ENCODE measurements around the gene PREX1.

PREX1 gene

GRCh38 chr20:48855046-48855445, 27.2 kb upstream of the PREX1 start:
- DNase-seq (ENCODE audit: low spot score), result no peak
- ChIA-PET CTCF (no interaction called here), POLR2A (ENCODE audit: low non-redundant PET) (no interaction called here)
- H3K27ac ChIP-seq, result no peak overlapping the region
- TF ChIP-seq, protein P1, sequence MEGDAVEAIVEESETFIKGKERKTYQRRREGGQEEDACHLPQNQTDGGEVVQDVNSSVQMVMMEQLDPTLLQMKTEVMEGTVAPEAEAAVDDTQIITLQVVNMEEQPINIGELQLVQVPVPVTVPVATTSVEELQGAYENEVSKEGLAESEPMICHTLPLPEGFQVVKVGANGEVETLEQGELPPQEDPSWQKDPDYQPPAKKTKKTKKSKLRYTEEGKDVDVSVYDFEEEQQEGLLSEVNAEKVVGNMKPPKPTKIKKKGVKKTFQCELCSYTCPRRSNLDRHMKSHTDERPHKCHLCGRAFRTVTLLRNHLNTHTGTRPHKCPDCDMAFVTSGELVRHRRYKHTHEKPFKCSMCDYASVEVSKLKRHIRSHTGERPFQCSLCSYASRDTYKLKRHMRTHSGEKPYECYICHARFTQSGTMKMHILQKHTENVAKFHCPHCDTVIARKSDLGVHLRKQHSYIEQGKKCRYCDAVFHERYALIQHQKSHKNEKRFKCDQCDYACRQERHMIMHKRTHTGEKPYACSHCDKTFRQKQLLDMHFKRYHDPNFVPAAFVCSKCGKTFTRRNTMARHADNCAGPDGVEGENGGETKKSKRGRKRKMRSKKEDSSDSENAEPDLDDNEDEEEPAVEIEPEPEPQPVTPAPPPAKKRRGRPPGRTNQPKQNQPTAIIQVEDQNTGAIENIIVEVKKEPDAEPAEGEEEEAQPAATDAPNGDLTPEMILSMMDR (conservative IDR thresholded peaks at IDR 0.05; ENCODE audit: low read depth), result no peak

DNA sequence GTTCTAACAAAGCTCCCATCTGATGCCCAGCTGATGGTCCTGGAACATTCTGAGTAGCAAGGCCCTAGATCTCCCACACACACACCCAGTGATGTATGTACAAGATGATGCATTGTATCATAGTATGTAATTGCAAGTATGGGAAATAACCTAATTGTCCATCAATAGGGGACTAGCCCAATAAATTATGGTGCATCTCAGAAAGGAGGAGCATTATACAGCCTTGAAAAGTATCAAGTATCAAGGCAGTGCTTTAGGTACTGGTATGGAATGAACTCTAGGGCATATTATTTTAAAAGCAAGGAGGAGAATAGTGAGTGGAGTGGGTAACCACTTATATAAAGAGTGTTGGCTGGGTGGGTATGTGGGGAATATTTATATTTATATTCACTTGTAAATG, 24.8 kb upstream of the PREX1 start:
- ChIA-PET POLR2A (ENCODE audit: low non-redundant PET) (no interaction called here), CTCF (no interaction called here)
- TF ChIP-seq, protein P1 (conservative IDR thresholded peaks at IDR 0.05; ENCODE audit: low read depth), result no peak
- H3K27ac ChIP-seq, result no peak overlapping the region
- no peak for DNase-seq (ENCODE audit: low spot score)

DNA sequence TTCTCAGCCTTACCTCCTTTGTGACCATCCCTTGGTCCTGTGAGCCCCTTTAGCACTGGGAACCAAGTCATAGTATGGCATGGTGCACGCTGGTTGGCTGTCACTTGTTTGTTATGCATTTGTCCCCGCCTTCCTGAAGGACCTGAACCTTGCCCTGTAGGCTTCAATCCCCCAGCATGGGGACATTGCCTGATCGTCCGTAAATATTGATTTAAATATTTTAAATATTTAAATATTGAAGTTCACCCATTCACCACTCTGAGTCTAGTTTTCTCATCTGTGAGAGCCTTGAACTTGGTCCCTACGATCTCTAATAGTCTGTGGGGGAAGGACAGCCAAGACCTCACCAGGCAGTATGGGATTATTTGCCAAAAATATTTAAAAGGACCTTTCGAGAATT, 23.8 kb upstream of the PREX1 start:
- TF ChIP-seq, protein P1 (conservative IDR thresholded peaks at IDR 0.05; ENCODE audit: low read depth), result no peak
- ChIA-PET CTCF (no interaction called here), POLR2A (ENCODE audit: low non-redundant PET) (no interaction called here)
- no peak overlapping the region for H3K27ac ChIP-seq
- no peak for DNase-seq (ENCODE audit: low spot score)

- no peak for DNase-seq (ENCODE audit: low spot score)
- no peak overlapping the region for H3K27ac ChIP-seq
- ChIA-PET CTCF (no interaction called here), POLR2A (ENCODE audit: low non-redundant PET) (no interaction called here)
- TF ChIP-seq, protein P1 (conservative IDR thresholded peaks at IDR 0.05; ENCODE audit: low read depth), result no peak
Observed at GRCh38 chr20:48850977-48851299, 23.1 kb upstream of the PREX1 start.

DNA sequence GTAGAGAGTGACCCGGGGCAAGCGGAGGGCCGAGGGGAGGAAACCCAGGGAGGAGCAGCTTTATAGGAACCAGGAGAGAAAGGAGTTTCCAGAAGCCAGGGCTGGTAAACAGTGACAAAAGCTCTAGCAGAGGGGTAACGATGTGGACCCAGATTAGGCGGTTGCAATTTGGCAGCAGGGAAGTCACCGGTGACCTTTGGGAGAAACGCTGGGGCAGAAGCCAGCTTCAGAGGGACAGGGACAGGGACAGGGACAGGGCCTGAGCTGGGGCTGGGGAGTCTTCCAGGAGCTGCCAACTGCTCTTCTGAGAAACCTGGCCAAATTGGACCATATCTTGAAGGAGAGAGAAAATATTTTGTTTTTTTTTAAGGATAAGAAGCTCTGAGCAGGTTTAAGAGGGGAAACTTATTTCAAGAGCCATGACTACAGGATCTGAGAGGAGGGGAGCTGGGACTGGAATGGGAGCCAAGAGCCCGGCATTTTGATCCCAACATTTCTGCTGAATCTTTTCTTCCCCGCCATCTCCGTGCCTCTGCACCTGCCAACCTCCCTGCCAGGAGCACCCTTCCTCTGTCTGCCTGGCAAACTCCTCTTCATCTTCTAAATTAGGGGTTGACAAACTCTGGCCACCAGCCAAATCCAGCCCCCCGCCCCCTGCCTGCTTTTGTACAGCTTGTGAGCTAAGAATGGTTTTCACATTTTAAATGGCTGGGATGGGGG, 22.6 kb upstream of the PREX1 start:
- no peak overlapping the region for H3K27ac ChIP-seq
- CTCF ChIA-PET, result interaction anchor here (1.0 kb wide), 1 partner anchor 11 kb away, joined by 3 read pairs; no protein-coding TSS in a partner anchor
- TF ChIP-seq, protein P1 (conservative IDR thresholded peaks at IDR 0.05; ENCODE audit: low read depth), result no peak
- POLR2A ChIA-PET (ENCODE audit: low non-redundant PET), result no interaction called here
- no peak for DNase-seq (ENCODE audit: low spot score)

GRCh38 chr20:48849779-48850178, 22.0 kb upstream of the PREX1 start:
- H3K27ac ChIP-seq, result no peak overlapping the region
- CTCF ChIA-PET, result interaction anchor here (1.0 kb wide), 1 partner anchor 12 kb away, joined by 3 read pairs; no protein-coding TSS in a partner anchor
- POLR2A ChIA-PET (ENCODE audit: low non-redundant PET), result no interaction called here
- TF ChIP-seq, protein P1 (conservative IDR thresholded peaks at IDR 0.05; ENCODE audit: low read depth), result no peak
- DNase-seq (ENCODE audit: low spot score), result no peak
